ENCODE measurements around the gene TUBA1A.
A peak's percentile ranks its signal among the peaks of the same experiment; 100 is the strongest.
"Not testable (repeated sequence)": the region's sequence is repeated elsewhere in the genome, so short reads cannot be mapped to it uniquely, and the experiment has no call there.

TUBA1A gene

DNA sequence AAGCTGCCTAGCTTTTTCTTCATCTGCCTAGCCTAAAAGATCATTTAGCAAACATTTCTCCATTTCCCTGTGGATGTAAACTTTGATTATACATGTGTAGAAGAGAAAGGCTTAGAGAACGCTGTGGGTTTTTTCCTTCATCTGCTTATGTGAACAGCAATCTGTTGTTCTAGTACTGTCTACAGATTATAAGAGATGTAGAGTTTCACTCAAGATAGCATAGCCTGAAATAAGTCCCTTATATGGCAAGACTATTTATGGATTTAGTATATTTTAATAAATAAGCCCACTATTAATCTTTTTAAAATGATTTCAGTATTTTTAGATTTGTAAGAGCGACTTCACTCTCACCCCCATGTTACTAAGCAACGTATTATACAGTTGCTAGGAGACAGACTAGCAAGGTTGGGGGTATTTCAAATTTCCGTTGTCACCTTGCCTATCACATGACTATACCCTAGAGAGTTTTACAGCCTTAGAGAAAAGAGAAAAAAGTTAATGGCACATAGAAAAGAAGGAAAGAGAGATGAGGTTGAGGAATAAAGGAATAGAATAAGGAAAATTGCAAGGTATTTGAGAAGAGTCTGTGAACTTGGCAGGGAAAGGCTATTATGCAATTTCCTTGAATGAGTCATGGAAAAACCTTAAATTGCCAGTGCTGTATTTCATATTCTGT is 12.2 kb upstream of the TUBA1A start:
- DNase-seq, result no peak

DNA sequence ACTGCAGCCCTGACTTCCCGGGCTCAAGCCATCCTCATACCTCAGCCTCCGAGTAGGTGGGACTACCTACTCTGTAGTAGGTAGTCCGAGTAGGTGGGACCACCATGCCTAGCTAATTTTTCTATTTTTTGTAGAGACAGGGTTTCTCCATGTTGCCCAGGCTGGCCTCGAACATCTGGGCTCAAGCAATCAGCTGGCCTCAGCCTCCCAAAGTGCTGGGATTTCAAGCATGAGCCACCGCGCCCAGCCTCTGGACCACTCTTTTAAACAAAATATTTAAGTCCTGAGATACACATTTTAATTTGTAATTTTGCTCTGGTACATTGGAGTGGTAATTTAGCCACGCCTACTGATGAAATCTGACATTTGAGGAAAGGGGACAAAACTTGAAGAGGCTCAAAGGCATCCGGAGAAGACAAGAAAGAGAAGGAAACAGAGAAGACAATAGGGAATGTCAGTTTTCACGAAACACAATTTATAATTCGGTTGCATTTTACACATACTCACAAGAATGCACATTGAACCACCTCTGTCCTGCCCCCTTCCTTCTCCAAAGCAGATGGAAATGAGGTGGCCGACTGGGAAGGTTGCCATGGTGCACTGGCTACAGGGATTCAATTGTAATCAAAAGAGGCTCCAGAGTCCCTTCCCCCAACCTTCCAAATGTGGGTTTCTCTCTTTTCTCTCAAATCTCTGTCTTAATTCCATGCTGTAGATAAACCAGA is 9.7 kb upstream of the TUBA1A start:
- DNase-seq, result no peak

DNA sequence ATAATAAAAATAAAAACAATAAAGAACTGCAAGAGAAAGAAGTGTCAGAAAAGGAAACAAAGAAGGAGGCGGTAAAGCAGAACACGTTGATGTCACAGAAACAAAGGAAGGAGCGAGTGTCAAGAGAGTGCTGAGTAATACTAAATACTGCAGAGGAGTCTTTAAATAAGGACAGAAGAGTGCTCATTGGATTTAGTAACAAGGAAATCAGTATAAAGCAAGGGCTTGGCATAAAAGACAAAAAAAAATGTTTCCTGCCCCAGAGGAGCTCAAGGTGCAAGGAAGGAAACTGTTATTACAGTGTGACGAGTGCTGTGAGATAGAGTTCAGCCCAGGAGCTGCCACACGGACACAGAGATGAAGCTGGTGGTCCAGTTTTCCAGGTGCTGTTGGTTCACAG is 8.4 kb upstream of the TUBA1A start:
- no peak for DNase-seq

DNA sequence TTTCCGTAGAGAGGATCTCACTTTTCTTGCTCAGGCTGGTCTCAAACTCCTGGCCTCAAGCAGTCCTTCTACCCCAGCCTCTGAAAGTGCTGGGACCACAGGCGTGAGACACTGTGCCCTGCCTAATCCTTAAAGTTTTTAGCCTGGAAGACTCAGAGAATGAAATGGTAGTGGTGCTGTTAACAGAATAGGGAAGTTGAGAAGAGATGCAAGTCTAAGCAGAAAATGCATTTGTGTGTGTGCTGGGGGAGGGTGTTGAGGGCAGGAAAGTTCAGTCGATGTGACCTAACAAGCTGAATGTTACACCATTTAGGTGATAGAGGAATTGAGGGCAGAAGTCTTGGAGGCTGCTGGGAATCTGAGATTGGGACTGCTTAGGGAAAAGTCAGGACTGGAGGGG is 6.9 kb upstream of the TUBA1A start:
- no peak for DNase-seq

DNA sequence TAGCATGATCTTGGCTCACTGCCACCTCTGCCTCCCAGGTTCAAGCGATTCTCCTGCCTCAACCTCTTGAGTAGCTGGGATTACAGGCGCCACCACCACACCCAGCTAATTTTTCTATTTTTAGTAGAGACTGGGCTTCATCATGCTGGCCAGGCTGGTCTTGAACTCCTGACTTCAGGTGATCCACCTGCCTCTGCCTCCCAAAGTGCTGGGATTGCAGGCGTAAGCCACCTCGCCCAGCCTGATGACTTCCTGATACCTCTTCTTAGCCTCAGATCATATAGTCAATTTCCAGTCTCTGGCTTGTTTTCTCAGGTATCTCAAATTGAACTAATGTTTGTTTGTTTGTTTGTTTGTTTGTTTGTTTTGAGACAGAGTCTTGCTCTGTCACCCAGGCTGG is 4.9 kb upstream of the TUBA1A start:
- not testable (repeated sequence) for DNase-seq

DNA sequence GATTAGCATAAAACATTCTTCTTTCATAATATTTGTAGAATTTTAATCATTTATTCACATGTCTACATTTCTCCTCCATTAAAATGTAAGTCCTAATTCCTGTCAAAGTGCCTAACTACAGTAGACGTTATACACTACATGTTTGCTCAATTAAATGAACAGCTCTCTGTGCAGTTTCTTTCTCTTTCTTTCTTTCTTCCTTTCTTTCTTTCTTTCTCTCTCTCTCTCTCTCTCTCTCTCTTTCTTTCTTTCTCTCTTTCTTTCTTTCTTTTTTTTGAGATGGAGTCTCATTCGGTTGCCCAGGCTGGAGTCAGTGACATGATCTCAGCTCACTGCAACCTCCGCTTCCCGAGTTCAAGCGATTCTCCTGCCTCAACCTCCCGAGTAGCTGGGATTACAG is 2.6 kb upstream of the TUBA1A start:
- not testable (repeated sequence) for DNase-seq

DNA sequence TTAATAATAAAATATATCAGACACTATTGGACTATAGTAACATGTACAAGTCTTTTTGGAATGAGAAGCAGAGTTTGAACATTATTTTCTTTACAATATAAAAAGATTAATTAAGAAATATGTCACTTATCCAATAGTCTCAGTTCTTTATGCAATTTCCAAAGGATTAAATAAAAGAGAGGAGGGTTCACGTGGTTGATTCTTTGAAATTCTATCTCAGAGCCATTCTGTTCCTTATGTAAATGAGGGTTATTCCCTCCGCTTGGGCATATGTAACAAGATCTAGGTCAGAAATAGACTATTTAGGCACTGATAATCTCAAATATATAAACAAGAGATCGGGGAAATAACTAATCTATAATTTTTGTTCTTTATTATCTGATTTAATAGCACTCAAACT is 2.1 kb upstream of the TUBA1A start:
- no peak for DNase-seq

DNA sequence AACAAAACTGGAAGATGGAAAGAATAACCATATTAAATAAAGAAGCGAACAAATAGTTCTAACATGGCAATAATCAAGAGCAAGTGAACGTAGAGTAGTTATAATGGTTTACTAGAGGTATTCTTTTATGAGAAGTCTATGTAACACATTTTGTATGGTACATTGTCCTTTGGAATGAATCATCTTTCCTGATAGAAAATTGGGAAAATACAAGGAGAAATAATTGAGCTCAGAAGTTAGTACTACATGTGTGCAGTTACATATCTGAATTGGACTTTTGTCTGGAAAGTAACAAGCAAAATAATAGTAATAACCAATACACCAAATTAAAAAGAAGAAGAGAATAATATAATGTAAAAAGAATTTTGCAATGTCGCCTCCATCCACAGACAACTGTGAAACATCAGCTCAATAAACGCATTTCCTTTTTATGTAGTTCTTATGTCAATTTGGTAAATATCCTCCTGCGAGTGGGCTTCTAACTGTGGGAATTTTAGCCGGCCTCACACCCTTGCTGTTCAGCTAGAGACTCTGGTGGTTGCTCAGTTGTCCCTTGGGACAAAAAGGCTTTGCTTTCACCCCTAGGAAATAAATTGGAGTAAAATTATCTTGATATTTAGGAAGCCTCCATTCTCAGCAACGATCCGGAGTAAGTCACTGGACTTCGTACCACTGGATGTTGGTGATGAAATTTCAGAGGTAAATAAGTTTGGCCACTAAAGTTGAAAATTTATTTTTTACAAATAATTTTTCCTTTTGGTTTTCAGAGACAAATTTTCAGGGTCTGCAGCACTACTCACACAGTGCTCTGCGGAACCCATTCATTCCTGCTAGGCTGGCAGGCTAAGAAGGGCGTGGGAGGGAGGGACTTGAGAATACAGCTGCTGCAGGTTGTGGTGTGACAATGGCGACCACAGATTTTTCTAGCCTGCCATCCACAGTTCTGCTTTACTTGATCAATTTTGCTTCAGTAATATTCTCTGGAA is 1.1 kb upstream of the TUBA1A start:
- DNase-seq, result no peak

DNA sequence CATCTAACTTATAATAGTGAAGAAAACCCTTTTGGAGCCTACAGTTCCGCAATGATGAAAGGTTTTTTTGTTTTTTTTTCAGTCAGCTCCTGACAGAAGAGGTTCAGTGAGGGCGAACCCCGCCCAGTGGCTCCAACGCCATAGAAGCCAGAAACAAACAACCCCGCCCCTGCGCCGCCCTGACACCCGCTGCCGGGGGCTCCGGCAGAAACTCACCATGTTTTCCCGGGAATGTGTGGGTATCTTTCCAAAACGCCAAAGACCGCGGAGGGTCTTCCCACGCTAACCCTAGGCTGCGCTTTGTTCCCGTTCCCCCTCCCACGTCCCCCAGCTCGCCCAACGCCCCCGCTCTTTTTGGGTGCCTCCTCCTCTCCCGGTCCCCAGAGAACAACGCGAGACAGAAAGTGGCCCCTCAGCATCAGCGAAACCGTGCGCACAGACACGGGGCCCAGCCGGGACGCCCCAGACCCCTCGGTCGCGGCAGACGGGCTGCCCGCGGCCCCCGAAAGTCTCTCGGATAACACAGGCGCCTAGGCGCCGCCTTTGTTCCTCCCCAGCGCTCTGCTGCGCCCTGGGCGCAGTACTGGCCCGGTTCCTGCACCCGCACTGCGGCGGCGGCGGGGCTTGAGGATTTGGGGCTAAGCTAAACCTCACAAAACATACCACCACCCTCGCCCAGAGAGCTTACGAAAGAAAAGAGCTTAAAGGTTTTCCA is 522 bp downstream of the TUBA1A start:
- peak; percentile 72 for DNase-seq

DNA sequence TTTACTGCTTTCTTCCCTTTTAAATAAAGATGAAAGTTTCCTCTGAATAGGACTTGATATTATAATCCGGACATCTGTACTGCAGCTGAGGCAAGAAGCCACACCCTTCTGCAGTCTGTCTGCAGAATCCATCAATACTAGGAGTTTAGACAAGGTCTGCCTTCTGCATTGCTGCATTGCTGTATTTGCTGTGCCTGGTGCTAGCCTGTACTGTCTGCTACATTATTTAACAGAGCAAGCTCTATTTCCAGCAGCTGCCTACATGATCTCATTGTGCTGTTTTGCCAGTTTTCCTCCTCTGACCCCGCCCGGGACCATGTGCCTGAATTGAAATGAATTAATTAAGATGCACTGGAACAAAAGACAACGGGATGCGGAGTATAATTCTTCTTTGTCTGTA is 1.7 kb downstream of the TUBA1A start:
- DNase-seq, result no peak

DNA sequence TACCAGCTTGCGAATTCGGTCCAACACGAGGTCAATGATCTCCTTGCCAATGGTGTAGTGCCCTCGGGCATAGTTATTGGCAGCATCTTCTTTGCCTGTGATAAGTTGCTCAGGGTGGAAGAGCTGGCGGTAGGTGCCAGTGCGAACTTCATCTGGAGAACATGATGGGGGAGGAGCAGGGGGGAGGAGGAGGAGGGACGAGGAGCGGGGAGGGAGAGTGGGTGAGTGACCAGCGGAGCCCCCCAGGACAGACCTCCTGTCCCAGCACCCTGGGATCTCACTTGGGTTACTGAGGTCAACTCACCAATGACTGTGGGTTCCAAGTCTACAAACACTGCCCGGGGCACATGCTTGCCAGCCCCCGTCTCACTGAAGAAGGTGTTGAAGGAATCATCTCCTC is 2.6 kb downstream of the TUBA1A start:
- not testable (repeated sequence) for DNase-seq

DNA sequence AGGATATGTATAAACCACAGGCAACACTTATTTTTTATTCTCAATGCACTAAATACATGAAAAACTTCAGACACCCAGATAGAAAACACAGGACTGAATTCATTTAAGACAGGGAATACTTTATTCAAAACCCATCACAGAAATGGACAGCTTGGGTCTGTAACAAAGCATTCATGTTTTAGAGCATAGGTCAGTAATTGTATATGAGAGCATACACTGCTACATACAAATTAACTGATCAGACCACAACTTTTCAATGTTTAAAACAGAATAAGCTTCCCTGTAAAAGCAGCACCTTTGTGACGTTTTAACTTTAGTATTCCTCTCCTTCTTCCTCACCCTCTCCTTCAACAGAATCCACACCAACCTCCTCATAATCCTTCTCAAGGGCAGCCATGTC is 4.2 kb downstream of the TUBA1A start:
- not testable (repeated sequence) for DNase-seq

DNA sequence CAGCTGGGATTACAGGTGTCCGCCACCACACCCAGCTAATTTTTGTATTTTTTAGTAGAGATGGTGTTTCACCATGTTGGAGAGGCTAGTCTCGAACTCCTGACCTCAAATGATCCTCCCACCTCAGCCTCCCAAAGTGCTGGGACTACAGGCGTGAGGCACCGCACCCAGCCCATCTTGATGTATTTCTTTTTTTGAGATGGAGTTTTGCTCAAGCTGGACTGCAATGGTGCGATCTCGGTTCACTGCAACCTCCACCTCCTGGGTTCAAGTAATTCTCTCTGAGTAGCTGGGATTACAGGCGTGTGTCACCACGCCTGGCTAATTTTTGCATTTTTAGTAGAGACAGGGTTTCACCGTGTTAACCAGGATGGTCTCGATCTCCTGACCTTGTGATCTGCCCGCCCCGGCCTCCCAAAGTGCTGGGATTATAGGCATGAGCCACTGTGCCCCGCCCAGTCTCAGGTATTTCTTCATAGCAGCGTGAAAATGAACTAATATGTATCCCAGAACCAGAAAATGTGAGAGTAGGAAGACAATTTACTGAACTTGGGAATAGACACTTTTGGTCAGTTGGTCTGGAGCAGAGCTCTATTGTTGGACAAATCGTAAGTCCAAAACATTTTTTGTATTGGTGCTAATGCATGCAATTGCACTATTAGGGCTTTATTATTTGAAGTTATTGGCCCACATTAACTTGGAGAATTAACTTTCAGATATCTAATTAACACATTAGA is 5.5 kb downstream of the TUBA1A start:
- DNase-seq, result not testable (repeated sequence)

DNA sequence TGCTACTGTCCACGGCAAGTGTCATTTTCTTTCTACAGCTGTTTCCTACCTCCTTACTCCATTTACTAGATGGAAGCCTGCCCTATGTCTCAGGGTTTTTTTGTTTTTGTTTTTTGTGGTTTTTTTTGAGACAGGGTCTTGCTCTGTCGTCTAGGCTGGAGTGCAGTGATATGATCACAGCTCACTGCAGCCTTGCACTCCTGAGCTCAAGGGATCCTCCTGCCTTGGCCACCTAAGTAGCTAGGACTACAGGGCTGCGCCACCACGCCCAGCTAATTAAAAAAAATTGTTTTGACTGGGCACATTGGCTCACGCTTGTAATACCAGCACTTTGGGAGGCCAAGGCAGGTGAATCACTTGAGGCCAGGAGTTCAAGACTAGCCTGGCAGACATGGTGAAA is 14.7 kb downstream of the TUBA1A start:
- no peak for DNase-seq

DNA sequence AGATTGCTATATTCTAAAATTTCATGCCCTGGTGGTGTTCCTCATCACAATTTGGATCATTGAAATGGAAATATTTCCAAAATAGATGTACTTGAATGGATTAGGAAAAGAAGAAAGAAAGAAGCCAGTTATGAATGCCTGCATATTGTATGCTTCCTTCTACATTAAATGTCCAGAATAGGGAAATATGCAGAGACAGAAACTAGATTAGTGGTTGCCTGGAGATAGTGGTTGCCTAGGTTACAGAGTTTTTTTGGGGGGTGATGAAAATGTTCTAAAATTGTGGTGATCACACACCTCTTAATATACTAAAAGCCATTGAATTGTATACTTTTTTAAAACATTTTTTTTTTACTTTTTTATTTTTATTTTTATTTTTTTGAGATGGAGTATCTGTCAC is 18.0 kb downstream of the TUBA1A start:
- DNase-seq, result no peak

DNA sequence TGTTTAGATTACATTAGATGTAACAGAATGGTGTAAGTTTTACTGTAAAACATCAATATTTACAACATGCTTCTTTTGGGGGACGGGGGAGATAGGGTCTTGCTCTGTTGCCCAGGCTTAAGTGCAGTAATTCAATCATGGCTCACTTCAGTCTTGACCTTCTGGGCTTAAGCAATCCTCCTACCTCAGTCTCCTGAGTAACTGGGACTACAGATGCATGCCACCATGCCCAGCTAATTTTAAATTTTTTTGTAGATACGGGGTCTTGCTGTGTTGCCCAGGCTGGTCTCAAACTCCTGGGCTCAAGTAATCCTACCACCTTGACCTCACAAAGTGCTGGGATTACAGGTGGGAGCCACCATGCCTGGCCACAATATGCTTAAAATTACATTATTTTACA is 23.8 kb downstream of the TUBA1A start:
- DNase-seq, result no peak

DNA sequence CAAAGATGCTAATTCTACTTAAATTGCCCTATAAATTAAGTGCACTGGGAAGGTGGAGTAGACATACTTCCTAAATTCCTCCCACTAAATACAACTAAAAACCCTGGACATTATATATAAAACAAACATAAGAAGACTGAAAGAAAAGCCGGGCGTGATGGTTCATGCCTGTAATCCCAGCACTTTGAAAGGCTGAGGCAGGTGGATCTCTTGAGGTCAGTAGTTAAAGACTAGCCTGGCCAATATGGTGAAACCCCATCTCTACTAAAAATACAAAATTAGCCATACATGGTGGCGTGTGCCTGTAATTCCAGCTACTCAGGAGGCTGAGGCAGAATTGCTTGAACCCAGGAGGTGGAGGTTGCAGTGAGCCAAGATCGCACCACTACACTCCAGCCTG is 27.0 kb downstream of the TUBA1A start:
- not testable (repeated sequence) for DNase-seq

DNA sequence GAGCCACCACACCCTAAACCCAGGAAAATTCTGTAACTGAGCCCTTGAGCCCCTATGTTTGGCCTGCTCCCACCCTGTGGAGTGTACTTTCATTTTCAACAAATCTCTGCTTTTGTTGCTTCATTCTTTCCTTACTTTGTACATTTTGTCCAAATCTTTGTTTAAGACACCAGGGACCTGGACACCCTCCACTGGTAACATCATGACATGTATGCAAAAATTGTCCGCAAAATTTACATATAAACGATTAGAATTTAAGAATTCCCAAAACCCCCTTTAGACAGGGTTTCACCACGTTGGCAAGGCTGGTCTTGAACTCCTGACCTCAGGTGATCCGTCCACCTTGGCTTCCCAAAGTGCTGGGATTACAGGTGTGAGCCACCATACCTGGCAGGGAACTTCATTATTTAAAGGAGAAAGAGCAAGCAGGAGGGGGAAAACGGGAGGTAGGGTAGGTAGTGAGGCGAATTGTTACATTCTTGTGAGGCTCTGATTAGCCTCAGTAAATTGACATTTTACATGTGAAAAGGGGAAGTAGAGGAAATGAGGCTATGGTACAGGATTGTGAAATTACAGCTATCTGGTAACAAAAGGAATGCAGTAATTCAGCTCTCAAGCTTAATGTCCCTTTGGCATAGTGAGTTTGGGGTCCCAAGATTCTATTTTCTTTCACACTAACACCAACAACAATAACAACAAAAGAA is 27.6 kb downstream of the TUBA1A start:
- no peak for DNase-seq

DNA sequence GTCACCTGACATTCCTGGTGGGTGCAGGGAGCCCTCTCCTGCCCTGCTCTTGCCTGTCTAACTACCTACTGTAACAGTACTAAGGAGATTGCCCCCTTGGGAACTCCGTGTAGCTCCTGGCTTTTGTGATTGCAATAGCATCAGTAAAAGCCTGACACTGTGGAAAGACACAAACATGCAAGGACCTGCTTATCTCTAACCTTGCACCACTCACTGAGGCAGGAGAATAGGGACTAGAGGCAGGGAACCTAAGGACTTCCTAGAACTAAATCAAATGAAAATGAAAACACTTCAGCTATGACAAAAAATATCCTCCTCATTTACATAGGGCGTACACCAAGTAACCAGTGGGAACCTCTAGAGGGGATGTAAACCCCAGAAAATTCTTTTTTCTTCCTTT is 28.5 kb downstream of the TUBA1A start:
- DNase-seq, result no peak

DNA sequence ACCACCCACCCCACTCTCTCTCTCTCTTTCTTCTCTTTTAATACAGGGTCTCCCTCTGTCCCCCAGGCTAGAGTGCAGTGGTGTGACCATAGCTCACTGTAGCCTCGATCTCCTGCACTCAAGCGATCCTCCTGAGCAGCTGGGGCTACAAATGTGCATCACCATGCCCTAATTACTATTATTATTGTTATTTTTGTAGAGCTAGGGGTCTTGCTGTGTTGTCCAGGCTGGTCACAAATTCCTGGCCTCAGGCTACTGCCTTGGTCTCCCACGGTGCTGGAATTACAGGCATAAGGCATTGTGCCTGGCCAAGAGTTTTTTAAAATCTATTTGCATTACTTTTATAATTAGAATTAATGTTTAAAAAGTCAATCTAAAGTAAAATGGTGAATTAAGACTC is 34.7 kb downstream of the TUBA1A start:
- no peak for DNase-seq

DNA sequence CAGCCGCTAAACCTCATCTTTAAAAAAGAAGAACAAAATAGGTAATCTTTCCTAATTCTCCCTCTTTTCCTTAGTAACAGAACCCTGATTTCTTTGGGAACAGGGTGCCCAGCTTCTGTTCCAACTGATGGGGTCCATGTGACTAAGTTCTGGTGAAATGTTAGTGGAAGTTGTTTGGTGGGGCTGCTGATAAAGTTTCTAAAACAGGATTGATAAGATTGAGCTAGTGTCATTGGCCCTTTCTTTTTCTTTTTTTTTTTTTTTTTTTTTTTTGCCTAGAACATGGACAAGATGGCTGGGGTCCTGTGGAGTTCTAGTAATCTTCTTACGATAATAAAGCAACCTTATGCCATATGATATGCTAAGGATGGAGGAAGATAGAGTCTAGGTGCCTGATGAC is 41.5 kb downstream of the TUBA1A start:
- DNase-seq, result no peak

DNA sequence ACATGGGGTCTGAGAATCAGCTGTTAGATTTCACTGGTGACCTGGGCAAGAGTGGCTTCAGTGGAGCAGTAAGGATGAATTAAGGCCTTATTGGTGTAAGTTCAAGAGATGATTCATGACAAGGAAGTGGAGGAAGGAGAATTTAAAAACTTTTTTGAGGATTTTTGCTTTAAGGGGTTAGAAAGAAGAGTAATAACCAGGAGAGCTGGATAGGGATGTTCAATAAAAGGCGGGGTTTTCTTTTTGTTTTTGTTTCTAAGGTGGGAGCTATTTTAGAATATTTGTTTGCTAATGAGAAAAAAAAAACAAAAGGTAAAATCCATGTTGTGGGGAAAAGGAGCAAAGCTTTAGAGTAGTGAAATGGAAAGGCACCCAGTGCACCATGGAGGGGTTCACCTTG is 42.5 kb downstream of the TUBA1A start:
- no peak for DNase-seq
